Astrocyte of the cerebellum (primary cell): Measurements from ENCODE around the gene GMDS.

Experiments
- DNase-seq: peaks from one replicate; pipeline ENCODE4 v3.0.0-alpha.2; 2011; ENCODE audit warnings: low read depth
- H3K4me3 ChIP-seq: 2 replicates; pipeline ENCODE4 v1.5.1; 2011; ENCODE audit warnings: mild to moderate bottlenecking, low read depth, low read length, moderate library complexity
- in situ Hi-C: cut with HindIII; loops from 2 replicates; pipeline ENCODE4 v1.10.0; 2017; ENCODE audit warnings: low sequenced_read_pairs
- TF ChIP-seq, protein P1 (sequence below): IDR thresholded peaks from 2 replicates; pipeline ENCODE4 v1.5.1; 2012; ENCODE audit warnings: low read length, low read depth, moderate library complexity, mild to moderate bottlenecking; ENCODE audit errors: missing control alignments

GMDS gene

DNA sequence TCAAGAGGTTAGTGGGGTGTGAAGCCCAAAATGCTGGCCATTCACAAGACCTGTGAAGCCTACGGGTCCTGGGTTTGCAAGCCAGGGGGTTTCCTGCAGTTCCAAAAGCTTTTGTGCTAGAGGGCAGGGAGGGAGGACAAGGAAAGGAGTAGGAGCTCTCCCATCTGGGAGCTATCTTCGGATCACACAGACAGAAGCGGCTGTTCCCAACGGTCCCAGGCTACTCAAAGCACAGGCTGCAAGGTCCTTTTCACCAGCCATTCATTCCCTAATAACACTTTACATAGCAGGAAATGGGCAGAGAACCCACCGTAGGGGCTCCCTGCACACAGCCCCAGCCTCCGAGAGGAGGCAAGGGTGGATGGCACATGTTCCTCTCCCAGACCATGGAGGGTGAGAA is 338.8 kb downstream of the GMDS start:
- in situ Hi-C loops: no loop called here
- TF ChIP-seq, protein P1, sequence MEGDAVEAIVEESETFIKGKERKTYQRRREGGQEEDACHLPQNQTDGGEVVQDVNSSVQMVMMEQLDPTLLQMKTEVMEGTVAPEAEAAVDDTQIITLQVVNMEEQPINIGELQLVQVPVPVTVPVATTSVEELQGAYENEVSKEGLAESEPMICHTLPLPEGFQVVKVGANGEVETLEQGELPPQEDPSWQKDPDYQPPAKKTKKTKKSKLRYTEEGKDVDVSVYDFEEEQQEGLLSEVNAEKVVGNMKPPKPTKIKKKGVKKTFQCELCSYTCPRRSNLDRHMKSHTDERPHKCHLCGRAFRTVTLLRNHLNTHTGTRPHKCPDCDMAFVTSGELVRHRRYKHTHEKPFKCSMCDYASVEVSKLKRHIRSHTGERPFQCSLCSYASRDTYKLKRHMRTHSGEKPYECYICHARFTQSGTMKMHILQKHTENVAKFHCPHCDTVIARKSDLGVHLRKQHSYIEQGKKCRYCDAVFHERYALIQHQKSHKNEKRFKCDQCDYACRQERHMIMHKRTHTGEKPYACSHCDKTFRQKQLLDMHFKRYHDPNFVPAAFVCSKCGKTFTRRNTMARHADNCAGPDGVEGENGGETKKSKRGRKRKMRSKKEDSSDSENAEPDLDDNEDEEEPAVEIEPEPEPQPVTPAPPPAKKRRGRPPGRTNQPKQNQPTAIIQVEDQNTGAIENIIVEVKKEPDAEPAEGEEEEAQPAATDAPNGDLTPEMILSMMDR: no peak
- DNase-seq: no peak
- H3K4me3 ChIP-seq: no peak overlapping the region

DNA sequence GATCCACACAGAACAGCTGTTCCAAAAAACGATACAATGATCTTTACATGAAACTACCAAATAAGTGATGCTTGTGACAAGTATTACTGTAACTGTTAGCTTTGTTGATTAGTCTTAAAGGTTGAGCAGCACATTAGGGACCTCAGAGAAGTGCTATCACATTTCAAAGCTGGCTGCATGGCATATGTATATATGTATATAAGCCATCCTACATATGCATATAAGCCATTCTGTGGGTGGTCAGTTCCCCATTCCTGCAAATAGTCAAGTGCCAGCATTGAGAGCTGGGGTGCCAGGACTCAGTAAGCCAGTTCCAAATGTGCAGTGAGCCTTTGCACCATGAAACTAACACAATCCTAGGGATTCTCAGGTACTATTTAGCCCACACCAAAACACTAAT is 339.4 kb downstream of the GMDS start:
- DNase-seq: no peak
- in situ Hi-C loops: no loop called here
- H3K4me3 ChIP-seq: no peak overlapping the region
- TF ChIP-seq, protein P1: no peak

DNA sequence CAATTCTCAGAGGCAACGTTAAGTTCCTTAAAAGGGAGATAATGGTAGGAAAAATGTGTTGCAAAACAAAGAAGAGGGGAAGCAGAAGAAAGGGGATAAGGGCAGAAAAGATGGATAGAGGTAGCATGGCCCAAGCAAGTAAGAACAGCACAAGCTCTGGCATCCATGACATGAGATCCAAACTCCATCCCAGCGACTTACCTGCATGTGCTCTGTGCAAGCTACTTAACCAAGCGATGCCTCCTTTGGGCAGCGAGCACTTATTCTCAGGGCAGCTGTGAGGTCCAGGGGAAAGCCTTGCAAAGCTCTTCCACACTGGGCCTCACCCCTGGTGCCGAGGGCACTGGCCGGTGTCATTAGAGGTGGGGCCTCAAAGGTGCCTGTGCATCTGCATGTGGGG is 340.5 kb downstream of the GMDS start:
- no peak for DNase-seq
- in situ Hi-C loops: no loop called here
- TF ChIP-seq, protein P1: no peak
- no peak overlapping the region for H3K4me3 ChIP-seq

DNA sequence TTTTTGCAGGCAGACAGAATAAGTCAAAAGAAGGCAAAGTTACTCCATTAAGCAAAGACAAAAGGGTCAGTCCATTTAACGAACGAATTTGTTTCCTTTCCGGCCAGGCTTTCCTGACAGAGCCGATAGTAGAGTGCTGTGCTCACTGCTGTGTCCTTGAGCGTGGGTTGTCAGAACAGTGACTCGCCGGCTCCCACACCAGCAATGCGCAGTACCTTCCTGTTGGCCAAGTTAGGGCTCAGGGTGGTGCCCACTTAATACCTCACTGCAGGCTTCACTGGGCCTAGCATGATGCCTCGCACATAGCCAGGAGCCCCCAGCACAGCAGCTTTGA is 341.0 kb downstream of the GMDS start:
- no peak for DNase-seq
- TF ChIP-seq, protein P1: no peak
- H3K4me3 ChIP-seq: no peak overlapping the region
- in situ Hi-C loops: no loop called here

DNA sequence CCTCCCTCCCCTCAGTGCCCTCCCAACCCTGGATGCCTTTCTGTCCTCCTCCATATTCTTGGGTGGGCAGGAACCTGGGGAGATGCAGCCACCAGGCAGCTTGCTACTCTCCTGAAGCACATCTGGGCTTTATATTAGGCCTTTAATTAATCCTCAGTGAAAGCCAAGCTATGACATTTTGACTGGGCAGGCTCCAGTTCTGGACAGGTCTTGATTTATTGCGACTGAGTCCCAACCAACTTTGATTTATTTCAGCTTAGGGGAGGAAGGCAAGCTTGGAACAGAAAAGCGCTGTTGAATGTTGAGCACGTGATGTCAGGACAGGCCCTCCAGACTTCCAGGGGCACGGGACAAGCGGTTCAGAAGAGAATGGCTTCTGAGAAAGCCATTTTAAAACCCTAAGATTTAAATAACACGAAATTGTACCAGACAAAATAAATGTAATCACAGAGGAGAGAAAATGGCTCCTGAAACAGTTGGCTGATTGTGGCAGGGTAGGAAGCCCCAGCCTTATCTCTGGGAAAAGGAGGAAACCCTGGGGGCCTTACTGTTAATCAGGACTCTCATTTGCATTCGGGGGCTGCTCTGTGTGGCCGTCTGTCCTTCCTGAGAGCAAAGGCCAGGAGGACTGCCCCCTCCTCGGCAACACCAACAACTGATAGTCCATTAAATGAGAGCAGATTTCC is 341.5 kb downstream of the GMDS start:
- in situ Hi-C loops: no loop called here
- TF ChIP-seq, protein P1: no peak
- no peak overlapping the region for H3K4me3 ChIP-seq
- no peak for DNase-seq

DNA sequence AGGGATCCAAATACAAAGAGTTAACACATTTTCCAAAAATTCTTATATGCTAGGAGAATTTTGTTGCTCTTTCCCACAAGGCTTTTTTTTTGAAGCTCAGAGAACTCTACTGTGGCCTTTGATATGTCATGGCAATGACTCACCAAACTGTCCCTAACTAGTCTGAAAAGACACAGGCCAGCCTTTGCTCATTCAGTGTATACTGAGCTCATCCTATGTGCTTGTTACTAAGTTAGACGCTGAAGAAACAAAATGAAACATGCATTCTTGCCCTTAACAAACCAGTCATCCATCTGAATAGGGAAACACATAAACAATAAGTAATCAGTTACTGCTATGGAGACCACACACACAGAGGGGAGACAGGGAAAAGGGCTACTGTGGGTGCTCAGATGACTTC is 343.8 kb downstream of the GMDS start:
- TF ChIP-seq, protein P1: no peak
- no peak overlapping the region for H3K4me3 ChIP-seq
- in situ Hi-C loops: no loop called here
- no peak for DNase-seq
